Measurements from ENCODE around the gene FNDC3B. TPM values are rescaled to one million over a fixed set of nuclear protein-coding genes. Genes with fewer than 3 reads are reported as not detected.

Gene FNDC3B
- total RNA-seq, 1 donor from 2014 or later: 71.3 TPM

DNA sequence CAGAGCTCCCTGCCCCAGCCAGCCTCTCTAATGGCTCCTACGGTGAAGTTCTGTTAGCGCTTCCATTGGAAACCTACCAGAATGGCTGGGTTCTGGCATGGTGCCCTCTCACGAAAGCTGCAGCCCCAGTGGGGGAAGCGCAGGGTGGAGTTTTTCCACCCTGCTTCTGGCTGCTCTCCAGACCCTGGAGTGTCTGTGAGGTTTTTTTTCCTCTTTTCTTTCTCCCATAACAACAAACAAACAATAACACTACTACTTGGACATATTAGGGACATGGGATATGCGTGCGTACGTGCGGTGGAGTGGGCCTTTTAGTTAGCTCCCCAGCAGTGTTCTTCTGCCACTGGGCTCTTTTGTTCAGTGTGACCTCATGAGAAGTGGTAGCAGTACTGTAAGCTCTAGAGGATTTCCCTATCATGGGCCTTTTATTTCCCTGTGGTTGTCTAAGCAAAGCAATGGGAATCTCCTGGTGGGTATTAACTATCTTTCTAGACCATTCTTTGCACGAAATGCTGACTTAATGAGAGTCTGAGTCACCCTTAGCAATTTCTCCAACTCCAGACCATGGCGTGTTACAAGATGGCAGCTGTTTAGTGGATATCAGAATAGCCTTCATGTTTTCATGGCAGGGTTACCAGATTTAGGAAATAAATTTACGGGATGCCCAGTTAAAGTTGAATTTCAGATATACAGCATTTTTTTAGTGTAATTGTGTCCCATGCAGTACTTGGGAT is 161.9 kb downstream of the FNDC3B start:
- no peak overlapping the region for H3K4me3 ChIP-seq (ENCODE audit: low read depth, low read length)
- H3K36me3 ChIP-seq (ENCODE audit: control insufficient read depth, insufficient read depth, low read length): no peaks in the 10 kb centered on the region
- H3K27me3 ChIP-seq (ENCODE audit: control insufficient read depth, insufficient read depth, low read length): no peaks in the 10 kb centered on the region
- TF ChIP-seq CTCF (IDR thresholded peaks at IDR 0.05; ENCODE audit: insufficient read depth, low read length, poor library complexity, severe bottlenecking): no peak
- no peak for DNase-seq (ENCODE audit: low read depth)

DNA sequence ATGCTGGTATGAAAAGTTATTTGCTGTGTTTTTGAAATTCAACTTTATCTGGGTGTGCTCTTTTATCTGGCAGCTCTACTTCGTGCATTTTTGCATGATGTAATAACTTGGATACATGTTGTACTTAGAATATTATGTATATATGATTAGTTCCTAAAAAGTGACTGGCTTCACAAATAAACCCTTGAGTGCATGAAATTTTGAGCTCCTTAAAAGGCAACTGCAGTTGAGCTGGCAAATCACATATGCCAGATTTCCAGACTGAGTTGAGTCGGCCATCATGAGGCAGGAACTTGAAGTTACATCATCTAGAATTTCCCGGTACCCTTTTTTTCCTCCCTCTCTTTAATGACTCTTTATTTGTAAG is 162.5 kb downstream of the FNDC3B start:
- no peak for DNase-seq (ENCODE audit: low read depth)
- no peak for TF ChIP-seq CTCF (IDR thresholded peaks at IDR 0.05; ENCODE audit: insufficient read depth, low read length, poor library complexity, severe bottlenecking)
- no peaks in the 10 kb centered on the region for H3K36me3 ChIP-seq (ENCODE audit: control insufficient read depth, insufficient read depth, low read length)

DNA sequence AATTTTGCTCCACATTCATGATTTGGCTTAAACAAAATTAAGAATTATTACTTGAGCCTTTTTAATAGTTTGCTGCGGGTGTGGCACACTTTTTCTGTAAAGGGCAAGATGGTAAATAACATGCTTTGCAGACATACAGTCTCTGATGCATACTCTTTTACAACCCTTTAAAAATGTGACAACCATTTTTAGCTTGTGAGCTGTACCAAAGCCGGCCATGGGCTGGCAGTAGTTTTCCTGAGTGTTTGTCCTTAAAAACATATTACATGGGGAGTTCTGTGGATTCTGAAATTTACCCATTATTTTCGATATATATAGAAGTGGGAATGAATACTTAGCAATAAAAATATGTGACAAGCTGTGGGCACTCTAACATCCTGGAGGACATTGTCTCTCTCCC is 163.4 kb downstream of the FNDC3B start:
- Histone ChIP-seq H3K27me3 (ENCODE audit: control insufficient read depth, insufficient read depth, low read length) (no peaks in the 10 kb centered on the region), H3K4me3 (ENCODE audit: low read depth, low read length) (no peak overlapping the region), H3K36me3 (ENCODE audit: control insufficient read depth, insufficient read depth, low read length) (no peaks in the 10 kb centered on the region)
- no peak for DNase-seq (ENCODE audit: low read depth)
- TF ChIP-seq CTCF (IDR thresholded peaks at IDR 0.05; ENCODE audit: insufficient read depth, low read length, poor library complexity, severe bottlenecking): no peak

More for the DNA sequence above, 162.5 kb downstream of the FNDC3B start:
- H3K4me3 ChIP-seq (ENCODE audit: low read depth, low read length): no peak overlapping the region
- no peaks in the 10 kb centered on the region for H3K27me3 ChIP-seq (ENCODE audit: control insufficient read depth, insufficient read depth, low read length)

- no peaks in the 10 kb centered on the region for H3K36me3 ChIP-seq (ENCODE audit: control insufficient read depth, insufficient read depth, low read length)
- H3K4me3 ChIP-seq (ENCODE audit: low read depth, low read length): no peak overlapping the region
- DNase-seq (ENCODE audit: low read depth): no peak
- no peak for TF ChIP-seq CTCF (IDR thresholded peaks at IDR 0.05; ENCODE audit: insufficient read depth, low read length, poor library complexity, severe bottlenecking)
- no peaks in the 10 kb centered on the region for H3K27me3 ChIP-seq (ENCODE audit: control insufficient read depth, insufficient read depth, low read length)
These were observed 164.3 kb downstream of the FNDC3B start for GRCh38 chr3:172203522-172204258.

DNA sequence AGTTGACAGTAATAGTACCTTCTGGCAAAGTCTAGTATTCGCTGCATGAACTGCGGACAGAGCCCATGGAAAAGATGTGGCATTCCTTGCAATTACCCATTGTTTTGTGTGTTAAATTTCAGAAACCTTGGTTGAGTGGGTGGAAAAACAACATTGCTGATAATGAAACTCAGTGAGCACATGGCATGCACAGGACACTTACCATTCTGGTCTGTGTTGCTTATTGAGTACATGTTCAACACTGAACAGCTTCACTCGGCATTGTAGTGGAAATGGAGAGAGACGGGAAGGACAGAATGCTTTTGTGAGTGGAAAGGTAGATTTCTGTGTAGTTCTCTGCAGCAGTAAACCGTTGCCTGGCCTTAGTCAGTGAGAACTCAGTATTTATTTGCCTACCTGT is 165.3 kb downstream of the FNDC3B start:
- H3K4me3 ChIP-seq (ENCODE audit: low read depth, low read length): no peak overlapping the region
- no peak for TF ChIP-seq CTCF (IDR thresholded peaks at IDR 0.05; ENCODE audit: insufficient read depth, low read length, poor library complexity, severe bottlenecking)
- H3K36me3 ChIP-seq (ENCODE audit: control insufficient read depth, insufficient read depth, low read length): no peaks in the 10 kb centered on the region
- no peak for DNase-seq (ENCODE audit: low read depth)
- H3K27me3 ChIP-seq (ENCODE audit: control insufficient read depth, insufficient read depth, low read length): no peaks in the 10 kb centered on the region

All from kidney epithelial cell (primary cell).